Tracheal epithelial cell (primary cell): Measurements from ENCODE around the gene HTR3E. TPM values are rescaled to one million over a fixed set of nuclear protein-coding genes. Genes with fewer than 3 reads are reported as not detected.

ENCODE experiments used
- total RNA-seq: library from RNA; depleted of rRNA; stranded (reverse); fragments of >200 nt; gene quantifications from 2 replicates; pipeline ENCODE4 v1.2.1, GENCODE V29; 2014

HTR3E gene, protein sequence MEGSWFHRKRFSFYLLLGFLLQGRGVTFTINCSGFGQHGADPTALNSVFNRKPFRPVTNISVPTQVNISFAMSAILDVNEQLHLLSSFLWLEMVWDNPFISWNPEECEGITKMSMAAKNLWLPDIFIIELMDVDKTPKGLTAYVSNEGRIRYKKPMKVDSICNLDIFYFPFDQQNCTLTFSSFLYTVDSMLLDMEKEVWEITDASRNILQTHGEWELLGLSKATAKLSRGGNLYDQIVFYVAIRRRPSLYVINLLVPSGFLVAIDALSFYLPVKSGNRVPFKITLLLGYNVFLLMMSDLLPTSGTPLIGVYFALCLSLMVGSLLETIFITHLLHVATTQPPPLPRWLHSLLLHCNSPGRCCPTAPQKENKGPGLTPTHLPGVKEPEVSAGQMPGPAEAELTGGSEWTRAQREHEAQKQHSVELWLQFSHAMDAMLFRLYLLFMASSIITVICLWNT
- not detected in 2 replicates for total RNA-seq

GRCh38 chr3:184096811-184097383 lies at the start of gene HTR3E:
TSS of gene HTR3E (plus strand) at chr3:184097064. CDS start at chr3:184097530, 466 bp downstream.

DNA sequence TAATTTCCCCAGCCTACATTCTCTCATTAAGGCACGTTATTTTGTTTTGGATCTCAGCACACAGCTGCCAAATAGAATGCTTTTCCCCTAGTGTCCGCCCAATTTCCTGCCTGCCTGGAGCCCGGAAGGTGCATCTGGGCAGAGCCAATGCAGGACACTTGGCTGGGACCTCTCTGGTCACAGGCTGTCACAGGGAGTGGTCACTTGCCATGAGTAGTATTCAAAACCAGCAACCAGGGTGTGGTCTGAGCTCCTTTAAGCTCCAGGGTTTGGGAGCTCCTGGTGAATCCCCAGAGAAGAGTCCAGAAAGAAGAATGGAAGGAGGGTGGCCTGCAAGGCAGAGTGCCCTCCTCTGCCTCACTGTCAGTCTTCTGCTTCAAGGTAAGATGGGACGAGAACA lies 44.1 kb upstream of the HTR3E start, which contains the start of gene HTR3C:
TSS of gene HTR3C (plus strand) at position 281 of the 400 bp plus-strand sequence. CDS start at position 315, 34 bp downstream.

GRCh38 chr3:184135149-184135910 lies 38.5 kb downstream of the HTR3E start, which contains the start of gene EIF2B5:
TSS of gene EIF2B5 (plus strand) at chr3:184135358. CDS start at chr3:184135386, 28 bp downstream.

GRCh38 chr3:184154885-184155643 lies 58.2 kb downstream of the HTR3E start, which contains the start of gene DVL3:
TSS of gene DVL3 (plus strand) at chr3:184155377. CDS start at chr3:184155636, 259 bp downstream.

Other genes with a start within 250 kb of the HTR3E start
- 34.0 and 36.0 TPM in 2 replicates for gene PARL, start 212.2 kb upstream of the HTR3E start, total RNA-seq
- gene ABCC5, start 79.2 kb upstream of the HTR3E start, total RNA-seq, result 14.7 and 18.3 TPM in 2 replicates
- not detected in 2 replicates for gene HTR3D, start 65.3 kb upstream of the HTR3E start, total RNA-seq
- gene HTR3C, start 44.0 kb upstream of the HTR3E start, total RNA-seq, result not detected in 2 replicates
- gene EIF2B5, start 38.3 kb downstream of the HTR3E start, total RNA-seq, result 29.6 and 39.4 TPM in 2 replicates
- 20.7 and 29.2 TPM in 2 replicates for gene DVL3, start 58.3 kb downstream of the HTR3E start, total RNA-seq
- gene AP2M1, start 77.8 kb downstream of the HTR3E start, total RNA-seq, result 138 and 186 TPM in 2 replicates
- gene ABCF3, start 89.1 kb downstream of the HTR3E start, total RNA-seq, result 39.3 and 65.2 TPM in 2 replicates
- not detected in 2 replicates for gene VWA5B2, start 132.5 kb downstream of the HTR3E start, total RNA-seq
- 47.5 and 50.3 TPM in 2 replicates for gene ALG3, start 151.9 kb downstream of the HTR3E start, total RNA-seq
- 13.7 and 13.9 TPM in 2 replicates for gene EEF1AKMT4, start 152.6 kb downstream of the HTR3E start, total RNA-seq
- gene CAMK2N2, start 164.5 kb downstream of the HTR3E start, total RNA-seq, result 0.24 TPM in 1 of 2 replicates, not detected in the other
- gene ECE2, start 179.0 kb downstream of the HTR3E start, total RNA-seq, result under 0.01 TPM in 1 of 2 replicates, not detected in the other
- gene PSMD2, start 202.2 kb downstream of the HTR3E start, total RNA-seq, result 281 and 514 TPM in 2 replicates
- gene EIF4G1, start 217.5 kb downstream of the HTR3E start, total RNA-seq, result 211 and 259 TPM in 2 replicates
- 24.3 and 27.5 TPM in 2 replicates for gene FAM131A, start 240.5 kb downstream of the HTR3E start, total RNA-seq